HG02798 (cell line): ENCODE results near the gene ALPG.
"Not testable (repeated sequence)": the region's sequence is repeated elsewhere in the genome, so short reads cannot be mapped to it uniquely, and the experiment has no call there.

Experiments used
- ATAC-seq: cut with Tn5 transposase; IDR thresholded peaks from one replicate; pipeline ENCODE4 v1.9.1; 2021; ENCODE audit warnings: mild to moderate bottlenecking; ENCODE audit not compliant: unreplicated experiment, poor library complexity

ALPG gene

GRCh38 chr2:232376260-232376659, 30.4 kb upstream of the ALPG start:
- ATAC-seq = no peak

DNA sequence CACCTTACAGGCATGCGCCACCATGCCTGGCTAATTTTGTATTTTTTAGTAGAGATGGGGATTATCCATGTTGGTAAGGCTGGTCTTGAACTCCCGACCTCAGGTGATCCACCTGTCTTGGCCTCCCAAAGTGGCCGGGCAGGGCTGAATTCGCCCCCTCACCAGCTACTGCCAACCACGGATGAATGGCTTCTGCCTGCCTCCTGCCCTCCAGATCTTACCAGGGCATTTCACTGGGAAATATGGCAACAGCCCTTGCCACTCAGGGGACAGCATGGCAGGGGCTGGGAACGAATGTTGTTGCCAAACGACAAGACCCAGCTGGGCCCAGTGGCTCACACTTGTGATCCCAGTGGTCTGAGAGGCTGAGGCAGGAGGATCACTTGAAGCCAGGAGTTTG, 29.9 kb upstream of the ALPG start:
- ATAC-seq = no peak

GRCh38 chr2:232377319-232377718, 29.3 kb upstream of the ALPG start:
- ATAC-seq = no peak

DNA sequence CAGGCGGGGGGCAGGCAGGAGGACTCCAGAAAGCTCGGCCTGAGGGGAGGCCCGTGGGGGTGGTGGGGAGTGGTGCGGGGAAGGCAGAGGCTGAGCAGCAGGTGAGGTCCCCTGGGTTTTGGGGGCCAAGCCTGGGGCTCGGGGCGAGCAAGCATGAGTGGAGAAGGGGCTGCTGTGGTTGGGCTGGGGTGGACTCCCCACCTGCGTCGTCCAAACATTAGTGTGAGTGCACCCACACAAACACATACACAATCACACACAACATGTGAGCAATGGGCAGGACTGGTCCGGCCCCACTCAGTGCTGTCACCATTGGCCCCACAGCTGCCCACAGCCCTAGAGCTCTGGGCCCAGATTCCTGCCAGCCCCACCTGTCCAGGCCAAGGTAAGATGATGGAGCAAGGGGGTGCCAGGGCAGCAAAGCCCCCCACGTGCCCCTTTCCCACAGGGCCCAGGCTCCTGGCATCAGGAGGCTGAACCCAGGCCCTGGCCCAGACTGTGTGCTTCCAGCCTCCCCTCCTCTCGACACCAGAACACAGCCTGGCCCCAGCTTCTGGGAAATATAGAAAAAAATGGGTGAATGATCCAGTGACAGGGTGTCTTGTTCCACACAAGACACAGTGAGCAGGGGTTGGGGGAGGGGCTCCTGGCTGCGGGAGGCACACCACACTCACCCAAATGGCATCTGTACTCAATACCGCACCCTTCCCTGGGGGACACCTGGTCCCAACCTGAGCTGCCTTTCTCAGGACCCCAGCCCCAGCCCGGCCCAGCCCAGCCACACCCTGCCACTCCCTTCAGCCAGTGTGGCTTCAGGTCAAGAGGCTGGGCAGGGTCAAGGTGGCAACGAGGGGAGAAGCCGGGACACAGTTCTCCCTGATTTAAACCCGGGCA, 28.6 kb upstream of the ALPG start:
- no peak for ATAC-seq

DNA sequence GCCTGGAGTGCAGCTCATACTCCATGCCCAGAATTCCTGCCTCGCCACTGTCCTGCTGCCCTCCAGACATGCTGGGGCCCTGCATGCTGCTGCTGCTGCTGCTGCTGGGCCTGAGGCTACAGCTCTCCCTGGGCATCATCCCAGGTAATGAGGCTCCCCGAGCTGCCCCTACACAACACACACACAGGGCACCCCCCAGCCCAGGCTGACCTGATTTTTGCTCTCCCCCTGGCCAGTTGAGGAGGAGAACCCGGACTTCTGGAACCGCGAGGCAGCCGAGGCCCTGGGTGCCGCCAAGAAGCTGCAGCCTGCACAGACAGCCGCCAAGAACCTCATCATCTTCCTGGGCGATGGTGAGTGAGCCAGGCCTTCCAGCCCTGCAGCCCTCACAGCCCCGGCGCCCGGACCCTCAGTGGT, 27.9 kb upstream of the ALPG start, which contains the start of gene ALPP:
Gene ALPP, plus strand, starts transcription at position 17 of the 417 bp plus-strand sequence. Its CDS starts 52 bp downstream, at position 69.
- not testable (repeated sequence) for ATAC-seq

DNA sequence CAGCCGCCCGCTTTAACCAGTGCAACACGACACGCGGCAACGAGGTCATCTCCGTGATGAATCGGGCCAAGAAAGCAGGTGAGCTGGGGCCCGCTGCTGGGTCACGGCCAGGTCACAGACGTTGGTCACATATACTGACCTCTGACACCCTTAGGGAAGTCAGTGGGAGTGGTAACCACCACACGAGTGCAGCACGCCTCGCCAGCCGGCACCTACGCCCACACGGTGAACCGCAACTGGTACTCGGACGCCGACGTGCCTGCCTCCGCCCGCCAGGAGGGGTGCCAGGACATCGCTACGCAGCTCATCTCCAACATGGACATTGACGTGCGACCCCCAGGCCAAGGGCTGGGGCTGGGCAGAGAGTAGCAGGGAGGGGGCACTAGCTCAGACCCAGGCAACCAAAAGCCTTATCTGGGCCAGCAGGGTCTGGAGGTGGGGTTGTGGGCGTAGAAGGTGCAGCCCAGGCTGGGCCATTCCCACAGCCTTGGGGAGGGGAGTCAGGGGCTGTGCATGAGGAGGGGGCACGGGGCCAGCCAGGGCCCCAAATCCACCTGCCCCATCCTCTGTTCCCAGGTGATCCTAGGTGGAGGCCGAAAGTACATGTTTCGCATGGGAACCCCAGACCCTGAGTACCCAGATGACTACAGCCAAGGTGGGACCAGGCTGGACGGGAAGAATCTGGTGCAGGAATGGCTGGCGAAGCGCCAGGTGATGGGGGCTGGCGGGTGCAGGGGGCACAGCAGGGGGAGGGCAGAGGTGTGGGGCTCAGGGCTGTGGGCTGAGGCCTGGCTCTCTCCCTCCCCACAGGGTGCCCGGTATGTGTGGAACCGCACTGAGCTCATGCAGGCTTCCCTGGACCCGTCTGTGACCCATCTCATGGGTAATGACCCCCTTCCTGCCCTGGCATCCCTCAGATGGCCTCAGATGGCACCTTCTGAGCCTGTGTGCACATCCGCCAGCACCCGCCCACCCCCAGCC, 26.7 kb upstream of the ALPG start:
- ATAC-seq = not testable (repeated sequence)

- ATAC-seq = not testable (repeated sequence)
Observed at GRCh38 chr2:232381204-232382031, 25.2 kb upstream of the ALPG start.

DNA sequence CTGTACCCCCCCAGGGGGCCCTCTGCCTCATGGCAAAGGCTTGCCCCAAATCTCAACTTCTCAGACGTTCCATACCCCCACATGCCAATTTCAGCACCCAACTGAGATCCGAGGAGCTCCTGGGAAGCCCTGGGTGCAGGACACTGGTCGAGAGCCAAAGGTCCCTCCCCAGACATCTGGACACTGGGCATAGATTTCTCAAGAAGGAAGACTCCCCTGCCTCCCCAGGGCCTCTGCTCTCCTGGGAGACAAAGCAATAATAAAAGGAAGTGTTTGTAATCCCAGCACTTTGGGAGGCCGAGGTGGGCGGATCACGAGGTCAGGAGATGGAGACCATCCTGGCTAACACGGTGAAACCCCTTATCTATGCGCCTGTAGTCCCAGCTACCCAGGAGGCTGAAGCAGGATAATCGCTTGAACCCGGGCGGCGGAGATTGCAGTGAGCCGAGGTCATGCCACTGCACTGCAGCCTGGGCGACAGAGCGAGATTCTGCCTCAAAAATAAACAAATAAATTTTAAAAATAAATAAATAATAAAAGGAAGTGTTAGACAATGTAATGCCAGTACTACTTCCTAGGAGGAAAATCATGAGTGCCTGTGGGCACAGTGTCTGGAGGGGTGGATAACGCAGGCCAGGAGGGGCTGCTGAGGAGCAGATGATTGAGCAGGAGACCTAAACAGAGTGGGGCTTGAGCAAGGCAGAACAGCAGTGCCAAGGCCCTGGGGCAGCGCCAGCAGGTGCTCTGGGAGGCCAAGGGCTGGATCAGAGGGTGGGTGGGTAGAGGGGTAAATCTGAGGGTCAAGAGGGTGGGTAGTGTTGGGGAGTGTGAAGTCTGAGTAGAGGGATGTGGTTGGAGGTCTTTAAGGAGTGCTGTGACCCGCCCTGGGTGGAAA, 24.1 kb upstream of the ALPG start:
- ATAC-seq = no peak

DNA sequence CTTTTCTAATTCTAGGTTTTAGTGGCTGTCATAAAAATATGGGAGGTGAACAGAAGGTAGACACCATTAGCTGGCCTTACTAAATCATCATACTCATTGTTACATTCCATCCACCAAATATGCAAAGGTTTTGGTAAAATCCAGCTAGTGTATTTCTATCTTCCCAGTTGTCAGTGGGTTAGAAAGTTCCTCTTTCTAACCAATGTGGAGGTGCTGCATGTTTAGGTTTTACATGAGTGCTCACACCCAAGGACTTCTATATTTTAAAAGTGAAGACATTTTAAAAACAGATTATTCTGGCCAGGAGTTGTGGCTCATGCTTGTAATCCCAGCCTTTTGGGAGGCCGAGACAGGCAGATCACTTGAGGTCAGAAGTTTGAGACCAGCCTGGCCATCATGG, 22.2 kb upstream of the ALPG start:
- no peak for ATAC-seq

- ATAC-seq = not testable (repeated sequence)
Observed at GRCh38 chr2:232385058-232385457, 21.6 kb upstream of the ALPG start.

- ATAC-seq = no peak
Observed at GRCh38 chr2:232385660-232386489, 20.8 kb upstream of the ALPG start.

DNA sequence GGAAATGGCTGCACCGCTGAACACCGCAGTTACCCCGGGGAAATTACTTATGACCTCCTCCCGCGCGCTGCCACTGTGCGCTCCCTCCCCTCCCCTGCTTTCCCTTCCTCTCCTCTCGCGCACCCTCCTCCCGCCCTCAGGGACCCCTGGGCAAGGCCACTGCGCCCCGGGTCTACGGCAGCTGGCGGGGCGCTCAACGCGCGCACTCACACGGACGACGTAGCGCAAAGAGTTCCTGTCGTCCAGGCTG, 20.2 kb upstream of the ALPG start:
- no peak for ATAC-seq

- no peak for ATAC-seq
Observed at GRCh38 chr2:232386740-232387450, 19.7 kb upstream of the ALPG start.

DNA sequence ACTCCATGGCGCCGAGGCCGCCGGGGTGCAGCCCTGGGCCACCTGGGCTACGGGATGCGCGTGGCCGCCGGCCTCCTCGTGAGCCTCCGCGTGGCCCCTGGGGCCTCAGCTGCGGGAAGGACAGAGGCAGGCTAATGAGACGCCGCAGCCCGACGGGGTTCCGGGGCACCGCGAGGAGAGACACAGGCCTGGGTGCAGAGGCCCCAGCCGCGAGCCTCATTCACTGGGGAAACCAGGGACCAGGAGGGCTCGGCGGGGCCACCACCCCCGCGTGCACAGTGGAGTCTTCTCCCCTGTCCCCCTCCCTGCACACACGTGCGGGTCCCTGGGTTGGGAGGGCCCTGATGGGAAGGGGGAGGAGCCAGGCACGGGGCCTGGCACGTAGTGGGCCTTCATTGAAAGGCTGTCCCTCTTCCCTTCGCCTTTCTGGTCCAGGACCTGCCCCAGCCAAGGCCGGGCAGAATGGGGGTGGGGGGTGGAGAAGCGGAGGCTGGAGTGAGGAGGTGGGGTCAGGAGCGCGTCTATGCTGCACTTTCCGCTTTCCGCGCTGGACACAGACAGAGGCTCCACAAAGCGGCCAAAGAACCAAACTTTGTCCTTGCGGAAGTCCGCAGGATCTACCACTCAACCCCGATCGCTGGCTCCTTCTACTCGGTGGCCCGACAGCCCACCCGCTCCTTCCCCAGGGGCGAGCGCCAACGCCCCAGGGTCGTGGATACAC, 19.0 kb upstream of the ALPG start:
- no peak for ATAC-seq

DNA sequence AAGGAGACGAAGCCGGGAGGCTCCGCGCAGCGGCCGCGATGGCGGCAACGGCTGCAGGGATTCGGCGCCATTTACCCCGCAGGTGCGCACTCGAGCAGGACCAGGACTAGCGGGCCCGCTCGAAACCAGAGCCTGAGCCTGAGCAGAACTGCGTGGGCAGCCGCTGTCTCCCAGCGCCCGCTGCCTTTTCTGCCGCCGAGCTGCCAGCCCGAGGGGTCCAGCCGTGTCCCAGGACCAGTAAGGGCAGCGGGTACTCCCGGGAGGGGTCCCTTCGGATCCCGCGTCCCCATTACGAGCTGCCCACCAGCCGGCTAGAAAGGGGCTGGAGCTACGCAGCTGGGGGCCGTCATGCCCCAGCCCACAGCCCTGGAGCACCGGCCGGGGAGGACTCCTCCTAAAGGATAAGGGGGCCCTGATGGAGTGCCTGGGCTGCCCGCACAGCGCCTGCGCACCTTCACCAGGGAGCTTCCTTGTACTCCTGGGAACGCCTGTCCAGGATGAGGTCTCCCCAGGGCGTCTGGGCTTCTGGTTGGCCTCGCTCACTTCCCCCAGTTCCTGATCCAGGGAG, 18.2 kb upstream of the ALPG start:
- ATAC-seq = no peak

DNA sequence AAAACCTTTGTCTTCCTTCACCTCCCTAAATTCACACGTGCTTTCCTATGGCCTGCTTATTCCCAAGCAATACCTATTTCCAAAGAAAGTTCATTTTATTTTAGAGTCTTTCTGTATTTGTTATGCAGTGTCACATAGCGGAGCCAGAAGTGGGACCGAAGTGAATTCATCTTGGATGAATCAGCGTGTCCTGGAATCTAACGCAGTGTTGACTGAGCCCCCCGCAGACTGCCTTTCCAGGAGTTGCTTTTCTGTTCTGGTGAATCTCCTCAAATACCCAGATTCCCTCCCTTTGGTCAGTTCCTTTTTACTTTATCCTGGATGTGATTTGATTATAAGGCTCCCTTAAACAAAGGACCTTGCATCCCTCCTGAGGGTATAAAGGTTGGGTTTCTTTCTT, 17.3 kb upstream of the ALPG start:
- ATAC-seq = no peak

- ATAC-seq = no peak
Observed at GRCh38 chr2:232390661-232391060, 16.0 kb upstream of the ALPG start.
